K562 (cell line): ENCODE data around the gene CPLX1. TPM values are rescaled to one million over a fixed set of nuclear protein-coding genes. Genes with fewer than 3 reads are reported as not detected.

Source experiments
- ATAC-seq: fragments of 200-7000 bp; cut with Tn5 transposase; 3 replicates; pipeline ENCODE4 v1.9.1; 2020; ENCODE audit warnings: moderate library complexity
- BruUV-seq: library from RNA; stranded (reverse); fragments of 400-500 nt; replicated peaks from 2 replicates; lab custom pipeline; 2021; lab: Mats Ljungman, UMichigan
- CTCF ChIA-PET: fragments of 300-600 bp; formaldehyde crosslinking; extraction: SDS; loops from one replicate; lab custom pipeline; 2021; ENCODE audit warnings: low intra/inter-chr PET ratio; lab: Yijun Ruan, JAX
- POLR2A ChIA-PET: fragments of 300-600, 350-650 bp; sonication (Branson Sonifier 250); formaldehyde crosslinking; extraction: SDS; loops from one replicate; lab custom pipeline; 2021; ENCODE audit warnings: antibody characterized with exemption, inconsistent platforms; lab: Yijun Ruan, JAX
- DNase-seq, 4 experiments: peaks; one replicate each; pipeline versions ENCODE4 v3.0.0 to v3.0.0-alpha.2; 2011 to 2018; ENCODE audit warnings: low spot score in 3 of 4, mixed read lengths in 3 of 4; ENCODE audit errors: extremely low read depth in 1 of 4
- FAIRE-seq: peaks from 2 replicates; lab custom pipeline; 2011; peaks lifted over from hg19 to GRCh38; lab: Jason Lieb, UNC
- H2AFZ ChIP-seq: 2 replicates; pipeline ENCODE4 v1.6.0; 2011; ENCODE audit warnings: low read depth, low read length, control low read depth, inconsistent platforms
- H3K27ac ChIP-seq: fragments of 200-600 bp; 3 replicates; pipeline ENCODE4 v1.8.0; 2011; ENCODE audit warnings: low read depth, mild to moderate bottlenecking, control low read depth, inconsistent platforms, low read length, moderate library complexity, mixed read lengths; ENCODE audit errors: extremely low read depth
- H3K27me3 ChIP-seq, 2 experiments: fragments of 300-600 bp in 1 of 2; 2 replicates in 1 of 2; 3 replicates in 1 of 2; pipeline versions ENCODE4 v1.6.0 to v1.8.0; 2011; ENCODE audit warnings: inconsistent platforms in 2 of 2, low read length in 2 of 2, mild to moderate bottlenecking in 1 of 2, mixed read lengths in 1 of 2, moderate library complexity in 1 of 2; ENCODE audit not compliant: control insufficient read depth in 2 of 2, insufficient read depth in 2 of 2
- H3K36me3 ChIP-seq: fragments of 300-600 bp; 3 replicates; pipeline ENCODE4 v1.8.0; 2011; ENCODE audit warnings: mild to moderate bottlenecking, low read length, inconsistent platforms; ENCODE audit not compliant: control insufficient read depth, insufficient read depth
- H3K4me1 ChIP-seq, 2 experiments: fragments of 200-600 bp in 1 of 2; replicated peaks in 1 of 2; 2 replicates in 1 of 2; 3 replicates in 1 of 2; pipeline versions ENCODE4 v1.5.1 to v1.8.0; 2011; ENCODE audit warnings: inconsistent platforms in 2 of 2, low read length in 2 of 2, mild to moderate bottlenecking in 1 of 2, mixed read lengths in 1 of 2, moderate library complexity in 1 of 2; ENCODE audit not compliant: control insufficient read depth in 2 of 2, insufficient read depth in 2 of 2
- H3K4me2 ChIP-seq: 2 replicates; pipeline ENCODE4 v1.6.1; 2011; ENCODE audit warnings: low read length, control low read depth, inconsistent platforms, mixed read lengths; ENCODE audit not compliant: insufficient read depth
- H3K4me3 ChIP-seq: fragments of 200-600 bp; sonication (generic), shearing (Covaris generic); 2 replicates; pipeline ENCODE4 v1.5.1; 2016; ENCODE audit warnings: control low read depth, inconsistent platforms
- H3K79me2 ChIP-seq: fragments of 200-600 bp; 3 replicates; pipeline ENCODE4 v1.8.0; 2011; ENCODE audit warnings: low read length, inconsistent platforms; ENCODE audit not compliant: control insufficient read depth, insufficient read depth
- H3K9ac ChIP-seq, 2 experiments: 2 replicates each; pipeline versions ENCODE4 v1.6.0 to v1.6.1; 2011; ENCODE audit warnings: low read depth in 2 of 2, low read length in 2 of 2, control low read depth in 1 of 2, inconsistent platforms in 1 of 2, mild to moderate bottlenecking in 1 of 2, mixed read lengths in 1 of 2; ENCODE audit not compliant: insufficient read depth in 1 of 2
- H3K9me1 ChIP-seq: one replicate; pipeline ENCODE4 v1.6.0; 2011; ENCODE audit warnings: inconsistent platforms, mild to moderate bottlenecking, low read length, moderate library complexity; ENCODE audit not compliant: control insufficient read depth, insufficient read depth
- H3K9me3 ChIP-seq: replicated peaks from 2 replicates; pipeline ENCODE4 v1.5.1; 2011; ENCODE audit warnings: low read depth, low read length, inconsistent platforms; ENCODE audit not compliant: control insufficient read depth, insufficient read depth
- H4K20me1 ChIP-seq: replicated peaks from 2 replicates; pipeline ENCODE4 v1.6.1; 2011; ENCODE audit warnings: low read length, inconsistent platforms, mixed read lengths; ENCODE audit not compliant: control insufficient read depth, insufficient read depth
- E4F1 ChIP-seq: fragments of 250-450 bp; sonication (Bioruptor Pico); IDR thresholded peaks from 2 replicates; pipeline ENCODE4 v1.5.0; 2021; ENCODE audit warnings: mild to moderate bottlenecking, borderline replicate concordance
- HIVEP1 ChIP-seq: fragments of 250-450 bp; sonication (Bioruptor Pico); IDR thresholded peaks from 2 replicates; pipeline ENCODE4 v1.4.0; 2020; ENCODE audit warnings: mild to moderate bottlenecking
- HNRNPLL ChIP-seq: fragments of 200-400 bp; formaldehyde crosslinking; IDR thresholded peaks from 2 replicates; pipeline ENCODE4 v1.6.1; 2017; ENCODE audit warnings: low read length, low read depth, mild to moderate bottlenecking; ENCODE audit not compliant: poor library complexity, severe bottlenecking
- MED1 ChIP-seq: sonication (generic); formaldehyde crosslinking; IDR thresholded peaks from 2 replicates; pipeline ENCODE4 v1.8.1; 2023; ENCODE audit warnings: missing genetic modification reagents, borderline replicate concordance
- MXI1 ChIP-seq: IDR thresholded peaks from 2 replicates; pipeline ENCODE4 v1.6.1; 2011; ENCODE audit warnings: low read depth, mild to moderate bottlenecking, improper control_type of control experiment, low read length
- NR1H2 ChIP-seq: sonication (generic); formaldehyde crosslinking; IDR thresholded peaks from 2 replicates; pipeline ENCODE4 v1.4.0; 2020; ENCODE audit warnings: mild to moderate bottlenecking, missing genetic modification reagents
- NR2C2 ChIP-seq, 2 experiments: fragments of 200-800 bp in 1 of 2; sonication (Bioruptor generic) in 1 of 2; sonication (generic) in 1 of 2; formaldehyde crosslinking in 1 of 2; IDR thresholded peaks; 2 replicates each; pipeline versions ENCODE4 v1.6.1 to v1.8.0; 2016 to 2022; ENCODE audit warnings: mild to moderate bottlenecking in 1 of 2, missing compliant biosample characterization in 1 of 2, missing genetic modification characterization in 1 of 2, missing genetic modification reagents in 1 of 2
- PCBP1 ChIP-seq: fragments of 200-400 bp; formaldehyde crosslinking; IDR thresholded peaks from 2 replicates; pipeline ENCODE4 v1.6.1; 2018; ENCODE audit warnings: mild to moderate bottlenecking, low read depth, low read length; ENCODE audit not compliant: poor library complexity, severe bottlenecking
- RBM22 ChIP-seq: fragments of 200-400 bp; formaldehyde crosslinking; IDR thresholded peaks from 2 replicates; pipeline ENCODE4 v1.6.1; 2018; ENCODE audit warnings: low read length, low read depth; ENCODE audit not compliant: poor library complexity, severe bottlenecking
- SIRT6 ChIP-seq: IDR thresholded peaks from one replicate; pipeline ENCODE4 v1.6.1; 2012; ENCODE audit warnings: low read depth, mild to moderate bottlenecking, control low read depth, inconsistent platforms, low read length, moderate library complexity
- TCF7 ChIP-seq: sonication (generic); IDR thresholded peaks from 2 replicates; pipeline ENCODE4 v1.6.1; 2016; ENCODE audit warnings: antibody characterized with exemption, borderline replicate concordance
- THRAP3 ChIP-seq: fragments of 450-650 bp; IDR thresholded peaks from 2 replicates; pipeline ENCODE4 v1.6.1; 2016; ENCODE audit warnings: mild to moderate bottlenecking, inconsistent platforms, borderline replicate concordance
- YBX1 ChIP-seq: fragments of 450-650 bp; IDR thresholded peaks from 2 replicates; pipeline ENCODE4 v1.7.1; 2016; ENCODE audit warnings: mild to moderate bottlenecking
- ZBTB2 ChIP-seq: fragments of 450-650 bp; IDR thresholded peaks from 2 replicates; pipeline ENCODE4 v1.6.1; 2016; ENCODE audit warnings: antibody characterized with exemption
- ZBTB8A ChIP-seq: fragments of 450-650 bp; IDR thresholded peaks from 2 replicates; pipeline ENCODE4 v1.6.1; 2018; ENCODE audit warnings: mild to moderate bottlenecking, moderate library complexity; ENCODE audit not compliant: partially characterized antibody
- ZNF232 ChIP-seq: sonication (generic); formaldehyde crosslinking; IDR thresholded peaks from 2 replicates; pipeline ENCODE4 v1.8.0; 2022; ENCODE audit warnings: mild to moderate bottlenecking, missing genetic modification reagents
- WGBS: fragments of 100-300 bp; shearing (Covaris generic); methylation state at CpG from one replicate; pipeline ENCODE4 v1.1.6; 2016; ENCODE audit warnings: low coverage, mixed read lengths; ENCODE audit not compliant: insufficient coverage; ENCODE audit errors: missing lambda C conversion rate; 5-methylcytosine and 5-hydroxymethylcytosine counted together
- in situ Hi-C: fragments of 300-500 bp; cut with MboI; formaldehyde crosslinking; loops from 4 replicates; pipeline ENCODE4 v1.15.0; 2018; ENCODE audit warnings: inconsistent platforms, mixed read lengths
- intact Hi-C: fragments of 100-400 bp; cut with micrococcal nuclease; formaldehyde crosslinking; loops from 2 replicates; pipeline ENCODE4 v1.14.2; 2022
- polyA plus RNA-seq, 8 experiments: library from polyadenylated mRNA; depleted of rRNA in 4 of 8; stranded (reverse) in 5 of 8; unstranded in 3 of 8; fragments of >200 nt; fragmentation: Nextera tagmentation in 2 of 8; fragmentation: Illumina TruSeq in 1 of 8; extraction: Ambion mirVana in 2 of 8; extraction: Trizol in 1 of 8; gene quantifications; 2 replicates each; pipeline versions ENCODE4 v1.2.1 to v1.2.3, GENCODE V29; 2011 to 2014; ENCODE audit warnings: inconsistent platforms in 1 of 8, missing spikeins in 1 of 8
- total RNA-seq, 7 experiments: library from RNA; depleted of rRNA in 6 of 7; stranded (reverse); fragments of >200 nt in 6 of 7; fragmentation: Illumina TruSeq in 2 of 7; extraction: Trizol in 2 of 7; gene quantifications; 2 replicates each; pipeline versions ENCODE4 v1.2.1 to v1.2.3, GENCODE V29; 2011 to 2021; ENCODE audit warnings: low replicate concordance in 1 of 7

Gene CPLX1
- total and polyA plus RNA-seq, 9 of the 15 experiments (the other 6 are each of a cell fraction or from before 2014, with no cell fraction given) = 0.03 to 3.3 (median 0.17) TPM; not detected in 2

DNA sequence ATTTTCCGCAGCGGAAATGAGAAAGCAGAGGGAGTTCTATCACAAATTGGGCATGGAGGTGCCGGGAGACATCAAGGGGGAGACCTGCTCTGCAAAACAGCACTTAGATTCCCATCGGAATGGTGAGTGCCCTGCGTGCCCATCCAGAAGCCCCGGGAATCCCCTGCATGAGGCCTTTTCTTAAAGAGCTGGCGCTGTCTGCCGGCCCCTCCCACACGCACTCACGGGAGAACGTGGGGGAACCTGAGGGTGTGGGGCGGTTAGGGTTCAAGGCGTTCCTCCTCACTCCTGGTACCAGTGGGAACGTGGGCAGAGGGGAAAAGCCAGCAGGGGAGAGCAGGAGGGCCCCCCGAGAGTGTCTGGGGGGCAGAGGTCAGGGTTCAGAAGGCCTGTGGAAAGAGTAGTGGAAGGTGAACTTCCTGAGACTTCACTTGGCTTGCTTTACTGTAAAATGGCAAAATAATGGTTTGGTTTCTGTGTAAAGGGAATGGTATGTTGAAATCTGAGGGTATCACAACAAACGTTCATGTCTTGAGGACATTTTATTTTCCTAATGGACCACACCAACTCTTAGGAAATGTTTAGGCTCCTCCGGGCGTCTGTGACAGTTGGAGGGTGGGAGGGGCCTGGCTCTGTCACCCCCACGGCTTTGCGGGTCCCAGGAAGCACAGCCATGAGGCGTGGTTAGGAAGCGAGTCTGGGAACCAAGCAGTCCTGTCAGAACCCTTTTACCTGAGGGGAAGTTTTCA is 82.3 kb downstream of the CPLX1 start:
- WGBS = 81% methylated on average over 15 of the region's 22 CpGs

More for the DNA sequence above, 82.3 kb downstream of the CPLX1 start:
- peaks cover 3% of the 10 kb centered on the region; the same call in 1 of the 2 replicates for H4K20me1 ChIP-seq
- no TSS peak for BruUV-seq
- ATAC-seq = no peak
- no peak for FAIRE-seq
- POLR2A ChIA-PET = interaction anchor here (1.0 kb wide), 1 partner anchor 9 kb away, joined by 3 read pairs; no protein-coding TSS in a partner anchor
- no peak overlapping the region for H3K27ac ChIP-seq
- intact Hi-C loops = loop anchor here (5.0 kb wide), 1 partner anchor 244 kb away; the partner anchor contains the start of gene IDUA
- peaks cover 4% of the 10 kb centered on the region; the same call in 1 of the 3 replicates for H3K79me2 ChIP-seq
- CTCF ChIA-PET = no interaction called here
- no peak for DNase-seq
- no peak overlapping the region for H3K4me3 ChIP-seq
- in situ Hi-C loops = no loop called here
- TF ChIP-seq THRAP3 = no peak
- TF ChIP-seq YBX1 = no peak
- TF ChIP-seq HNRNPLL = no peak
- no peak for TF ChIP-seq ZNF232 (CRISPR knock-in tag)
- TF ChIP-seq PCBP1 = no peak
- TF ChIP-seq MXI1 = no peak
- no peak for TF ChIP-seq TCF7
- no peak for TF ChIP-seq ZBTB8A
- no peak for TF ChIP-seq NR2C2 (CRISPR knock-in tag; IDR thresholded peaks at IDR 0.05)
- no peak for TF ChIP-seq NR2C2 (tag; IDR thresholded peaks at IDR 0.05)
- TF ChIP-seq ZBTB2 = no peak
- no peak for TF ChIP-seq RBM22
- no peak for TF ChIP-seq MED1 (CRISPR knock-in tag)
- TF ChIP-seq NR1H2 (CRISPR knock-in tag) = no peak
- no peak for TF ChIP-seq SIRT6
- no peak for TF ChIP-seq HIVEP1 (CRISPR knock-in tag)
- no peak for TF ChIP-seq E4F1 (CRISPR knock-in tag)
- H2AFZ ChIP-seq = no peak overlapping the region
- H3K36me3 ChIP-seq = peaks cover 44% of the 10 kb centered on the region
- peaks cover 0 to 25% of the 10 kb centered on the region in 2 experiments; a peak in 2 of 5 replicates for H3K4me1 ChIP-seq
- H3K4me2 ChIP-seq = no peak overlapping the region
- H3K9me1 ChIP-seq = no peaks in the 10 kb centered on the region
- H3K9me3 ChIP-seq = no peaks in the 10 kb centered on the region; the same call in 1 of the 2 replicates
- H3K9ac ChIP-seq = no peak overlapping the region
- H3K27me3 ChIP-seq = no peaks in the 10 kb centered on the region
